ENCODE data around the gene CCNK.

CCNK gene

DNA sequence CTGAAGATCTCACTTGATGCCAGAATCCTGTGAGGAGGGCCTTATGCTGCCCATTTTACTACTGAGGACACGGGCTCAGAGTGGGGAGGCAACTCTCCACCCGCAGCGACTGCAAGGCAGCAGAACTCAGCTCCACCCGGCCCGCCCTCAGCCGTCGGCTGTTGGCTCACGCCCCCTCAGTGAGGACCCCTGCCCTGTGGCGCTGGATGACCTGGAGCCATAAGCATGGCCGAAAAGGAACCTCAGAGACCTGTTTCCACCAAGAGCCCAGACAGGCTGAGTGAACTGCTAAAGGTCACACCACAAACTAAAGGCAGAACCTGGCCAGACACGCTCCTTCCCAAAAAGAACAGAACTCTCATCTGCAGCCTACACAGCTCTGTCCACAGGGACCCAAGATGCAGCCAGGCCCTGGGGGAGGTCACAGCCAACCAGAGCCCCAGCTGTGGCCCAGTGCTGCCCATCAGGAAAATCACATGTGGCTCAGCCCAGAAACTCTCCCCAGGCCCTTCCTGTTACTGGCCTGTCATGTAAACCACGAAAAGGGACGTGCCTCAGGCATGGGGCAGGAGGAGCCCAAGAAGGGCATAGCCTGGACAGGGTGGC is 32.8 kb downstream of the CCNK start:
- peak; percentile 10 for DNase-seq
- H3K4me3 ChIP-seq (ENCODE audit: low read depth, low read length) = no peak overlapping the region
- H3K4me1 ChIP-seq = no peaks in the 10 kb centered on the region
- no peaks in the 10 kb centered on the region for H3K9me3 ChIP-seq
- peaks cover 58% of the 10 kb centered on the region for H3K36me3 ChIP-seq
- H3K27me3 ChIP-seq = no peaks in the 10 kb centered on the region
- TF ChIP-seq, protein P1, sequence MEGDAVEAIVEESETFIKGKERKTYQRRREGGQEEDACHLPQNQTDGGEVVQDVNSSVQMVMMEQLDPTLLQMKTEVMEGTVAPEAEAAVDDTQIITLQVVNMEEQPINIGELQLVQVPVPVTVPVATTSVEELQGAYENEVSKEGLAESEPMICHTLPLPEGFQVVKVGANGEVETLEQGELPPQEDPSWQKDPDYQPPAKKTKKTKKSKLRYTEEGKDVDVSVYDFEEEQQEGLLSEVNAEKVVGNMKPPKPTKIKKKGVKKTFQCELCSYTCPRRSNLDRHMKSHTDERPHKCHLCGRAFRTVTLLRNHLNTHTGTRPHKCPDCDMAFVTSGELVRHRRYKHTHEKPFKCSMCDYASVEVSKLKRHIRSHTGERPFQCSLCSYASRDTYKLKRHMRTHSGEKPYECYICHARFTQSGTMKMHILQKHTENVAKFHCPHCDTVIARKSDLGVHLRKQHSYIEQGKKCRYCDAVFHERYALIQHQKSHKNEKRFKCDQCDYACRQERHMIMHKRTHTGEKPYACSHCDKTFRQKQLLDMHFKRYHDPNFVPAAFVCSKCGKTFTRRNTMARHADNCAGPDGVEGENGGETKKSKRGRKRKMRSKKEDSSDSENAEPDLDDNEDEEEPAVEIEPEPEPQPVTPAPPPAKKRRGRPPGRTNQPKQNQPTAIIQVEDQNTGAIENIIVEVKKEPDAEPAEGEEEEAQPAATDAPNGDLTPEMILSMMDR (IDR thresholded peaks at IDR 0.05; ENCODE audit: low read depth, low read length) = no peak

DNA sequence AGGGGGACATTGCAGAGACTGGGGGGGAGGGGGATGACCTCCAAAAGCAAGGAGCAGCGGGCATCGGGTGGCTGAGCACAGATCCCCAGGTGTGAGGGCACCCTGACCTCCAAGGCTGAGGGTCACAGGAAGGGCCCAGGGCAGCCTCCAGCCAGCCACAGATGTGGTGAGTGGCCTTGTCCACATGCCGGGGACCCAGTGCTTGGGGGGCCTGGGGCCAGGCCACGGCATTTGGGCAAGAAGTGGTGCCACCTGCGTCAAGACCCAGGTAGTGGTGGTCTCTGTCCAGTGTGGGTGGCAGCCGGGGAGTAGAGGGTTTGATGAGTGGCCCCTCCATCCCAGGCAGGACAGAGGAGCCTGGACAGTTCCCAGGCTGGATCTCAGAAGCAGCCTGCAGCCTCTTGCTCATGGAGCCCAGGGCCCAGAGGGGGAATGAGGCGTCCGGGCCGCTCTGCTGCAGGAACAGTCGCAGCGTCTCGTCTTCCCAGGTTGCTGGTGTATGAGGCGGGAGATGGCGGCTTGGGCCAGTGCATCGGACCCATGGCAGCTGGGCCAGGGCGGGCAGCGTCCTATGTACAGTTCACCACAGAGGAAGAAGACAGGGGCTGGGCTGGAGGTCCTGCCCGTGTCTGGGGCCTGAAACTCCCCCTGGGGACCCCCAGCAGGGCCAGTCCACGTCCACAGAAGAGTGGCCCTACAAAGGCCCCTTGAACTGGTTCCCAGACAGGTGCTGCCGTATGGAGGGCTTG is 33.5 kb downstream of the CCNK start:
- TF ChIP-seq, protein P1 (IDR thresholded peaks at IDR 0.05; ENCODE audit: low read depth, low read length) = no peak

DNA sequence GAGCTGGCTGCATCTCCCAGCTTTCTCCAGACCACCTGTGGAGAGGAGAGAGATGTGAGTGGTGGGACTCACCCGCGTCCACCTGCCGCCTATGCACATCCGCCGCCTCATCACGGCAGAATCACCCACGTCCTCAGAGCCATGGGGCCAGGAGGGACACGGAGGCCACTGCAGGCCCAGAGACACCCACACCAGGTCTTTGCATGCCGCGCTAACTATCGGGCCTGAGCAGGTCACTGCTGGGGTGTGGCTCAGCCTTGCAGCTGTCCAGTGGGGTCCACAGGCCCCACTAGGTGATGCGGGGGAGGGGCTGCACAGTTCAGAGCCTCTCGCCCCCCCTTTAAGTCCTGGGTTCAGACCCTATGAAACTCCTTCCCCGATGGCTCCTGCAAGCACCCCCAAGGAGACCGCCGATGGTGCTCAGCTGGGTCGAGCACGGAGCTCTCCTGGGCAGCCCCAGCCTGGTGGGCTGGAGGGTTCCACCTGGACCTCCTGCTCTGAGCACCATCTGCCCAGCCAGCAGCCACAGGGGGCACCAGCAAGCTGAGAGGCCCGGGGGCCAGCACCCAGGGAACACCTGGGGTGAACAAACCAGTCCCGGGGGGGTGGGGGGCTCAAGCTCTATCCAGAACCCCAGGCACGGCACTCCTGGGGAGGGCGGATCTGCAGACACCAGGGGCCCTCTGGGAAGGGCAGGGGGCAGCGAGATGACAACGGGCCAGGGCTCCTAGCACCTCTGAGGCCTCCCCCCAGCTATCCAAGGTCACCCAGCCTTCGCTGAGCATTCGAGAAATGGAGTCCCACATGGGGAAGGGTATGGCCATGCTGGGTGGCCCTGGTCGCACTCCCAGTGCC is 34.3 kb downstream of the CCNK start:
- peaks cover 58% of the 10 kb centered on the region for H3K36me3 ChIP-seq
- no peaks in the 10 kb centered on the region for H3K9me3 ChIP-seq
- no peaks in the 10 kb centered on the region for H3K4me1 ChIP-seq
- H3K27me3 ChIP-seq = no peaks in the 10 kb centered on the region
- no peak overlapping the region for H3K4me3 ChIP-seq (ENCODE audit: low read depth, low read length)
- TF ChIP-seq, protein P1 (IDR thresholded peaks at IDR 0.05; ENCODE audit: low read depth, low read length) = no peak
- DNase-seq = peak; percentile 6

More for the DNA sequence above, 33.5 kb downstream of the CCNK start:
- H3K9me3 ChIP-seq = no peaks in the 10 kb centered on the region
- H3K27me3 ChIP-seq = no peaks in the 10 kb centered on the region
- H3K4me1 ChIP-seq = no peaks in the 10 kb centered on the region
- DNase-seq = peak; percentile 13
- H3K36me3 ChIP-seq = peaks cover 56% of the 10 kb centered on the region
- H3K4me3 ChIP-seq (ENCODE audit: low read depth, low read length) = no peak overlapping the region

DNA sequence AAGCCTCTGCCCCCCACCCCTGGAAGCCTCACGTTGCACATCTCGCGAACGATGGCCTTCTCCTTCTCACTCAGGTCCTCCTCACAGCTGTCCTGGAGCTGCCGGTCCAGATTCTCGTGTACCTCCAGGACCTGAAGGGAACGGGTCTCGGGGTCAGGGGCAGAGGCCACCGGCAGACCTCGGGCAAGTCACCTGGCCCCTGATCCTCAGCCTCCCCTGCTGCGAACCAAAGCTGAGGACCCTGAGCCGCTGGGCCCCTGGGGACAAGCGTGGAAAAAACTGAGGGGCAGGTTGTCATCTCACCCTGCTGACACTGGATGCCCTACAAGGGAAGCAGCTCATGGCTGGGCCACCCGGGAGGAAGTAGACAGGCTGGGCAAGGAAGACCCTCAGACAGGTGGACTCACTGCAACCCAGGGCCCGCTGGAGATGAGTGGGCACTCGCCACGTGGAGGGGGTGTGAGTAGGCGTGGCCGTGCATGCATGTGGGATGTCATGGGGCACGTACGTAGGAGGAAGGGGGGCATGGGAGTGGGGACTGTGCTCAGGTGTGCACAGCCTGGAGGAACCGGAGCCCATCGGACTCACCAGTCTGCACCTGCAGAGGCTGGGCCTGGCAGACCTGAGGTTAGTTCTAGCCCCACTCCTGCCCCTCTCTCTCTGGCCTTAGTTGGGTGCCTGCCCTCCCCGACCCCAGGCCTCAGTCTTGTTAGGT is 35.1 kb downstream of the CCNK start:
- Histone ChIP-seq H3K9me3 (no peaks in the 10 kb centered on the region), H3K4me1 (no peaks in the 10 kb centered on the region), H3K36me3 (peaks cover 57% of the 10 kb centered on the region), H3K27me3 (no peaks in the 10 kb centered on the region), H3K4me3 (ENCODE audit: low read depth, low read length) (no peak overlapping the region)
- TF ChIP-seq, protein P1 (IDR thresholded peaks at IDR 0.05; ENCODE audit: low read depth, low read length) = no peak
- peak; percentile 9 for DNase-seq

DNA sequence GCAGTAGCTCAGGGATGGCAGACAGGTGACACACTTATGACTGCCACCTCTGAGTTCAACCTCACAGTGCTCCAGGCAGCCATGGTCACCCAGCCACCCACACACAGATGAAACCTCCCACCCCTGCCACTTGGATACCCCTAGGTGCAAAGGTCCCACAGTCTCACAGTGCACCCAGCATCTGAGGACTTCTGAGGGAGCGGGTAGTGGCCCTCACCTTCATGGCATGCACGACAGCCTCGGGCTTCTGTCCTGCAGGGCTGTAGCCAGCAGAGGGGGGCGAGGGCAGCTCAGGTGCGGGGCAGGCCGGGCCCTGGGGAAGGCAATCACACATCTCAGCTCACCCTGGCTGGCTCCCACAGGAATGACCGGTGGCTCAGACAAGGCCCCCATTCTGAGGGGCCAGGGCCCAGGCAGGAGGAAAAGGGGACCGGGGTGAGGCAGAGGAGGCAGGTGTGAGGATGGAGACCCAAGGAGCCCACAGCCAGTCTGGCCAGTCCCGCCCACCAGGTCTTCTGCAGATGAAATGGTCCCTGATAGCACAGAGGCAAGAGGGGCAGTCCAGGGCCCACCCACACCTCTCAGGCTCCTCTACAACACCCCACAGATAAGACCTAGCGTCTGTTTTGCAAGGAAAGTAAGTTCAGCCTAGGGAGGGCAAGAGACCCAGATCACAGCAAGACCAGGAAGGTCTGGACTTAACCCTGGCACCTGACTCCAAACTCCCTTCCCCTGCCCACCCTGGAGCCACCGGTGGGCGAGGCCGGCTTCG is 35.8 kb downstream of the CCNK start:
- H3K4me1 ChIP-seq = no peaks in the 10 kb centered on the region
- TF ChIP-seq, protein P1 (IDR thresholded peaks at IDR 0.05; ENCODE audit: low read depth, low read length) = no peak
- peak; percentile 8 for DNase-seq
- no peaks in the 10 kb centered on the region for H3K9me3 ChIP-seq
- H3K4me3 ChIP-seq (ENCODE audit: low read depth, low read length) = no peak overlapping the region
- H3K36me3 ChIP-seq = peaks cover 61% of the 10 kb centered on the region
- H3K27me3 ChIP-seq = no peaks in the 10 kb centered on the region

Measured in BE2C (cell line).